Tibial artery (tissue), 4 donors: ENCODE data around the gene BAHCC1.

Source experiments
- DNase-seq, 2 donors: peaks; one replicate each; pipeline ENCODE4 v3.0.0-alpha.2; 2019
- H3K27ac ChIP-seq, 2 donors: fragments of 200-600 bp; sonication (generic) in 1 of 2; 1 replicate in 1 of 2; 2 replicates in 1 of 2; pipeline ENCODE4 v1.5.1; 2018 to 2019; ENCODE audit warnings: mild to moderate bottlenecking in 1 of 2
- H3K27me3 ChIP-seq, 2 donors: fragments of 200-600 bp; sonication (generic) in 1 of 2; one replicate each; pipeline versions ENCODE4 v1.5.1 to v1.6.0; 2016 to 2019
- H3K36me3 ChIP-seq, 3 donors: fragments of 200-600 bp; sonication (generic) in 2 of 3; one replicate each; pipeline ENCODE4 v1.5.1; 2016 to 2019; ENCODE audit warnings: mild to moderate bottlenecking in 2 of 3
- H3K4me1 ChIP-seq, 4 donors: fragments of 200-600 bp; sonication (generic) in 2 of 4; 1 replicate in 3 of 4; 2 replicates in 1 of 4; pipeline ENCODE4 v1.5.1; 2016 to 2019
- H3K4me3 ChIP-seq, 2 donors: fragments of 200-600 bp; sonication (generic) in 1 of 2; 1 replicate in 1 of 2; 2 replicates in 1 of 2; pipeline ENCODE4 v1.5.1; 2018 to 2019; ENCODE audit warnings: mild to moderate bottlenecking in 2 of 2
- H3K9me3 ChIP-seq, 3 donors: fragments of 200-600 bp; sonication (generic) in 1 of 3; one replicate each; pipeline ENCODE4 v1.5.1; 2016 to 2019
- CTCF ChIP-seq, 2 experiments: fragments of 200-600 bp in 1 of 2; fragments of 450-650 bp in 1 of 2; IDR thresholded peaks; one replicate each; pipeline ENCODE4 v1.5.1; 2017 to 2019; ENCODE audit warnings: antibody characterized with exemption in 2 of 2, mild to moderate bottlenecking in 1 of 2, moderate library complexity in 1 of 2
- intact Hi-C: fragments of 100-400 bp; cut with DNase I; formaldehyde crosslinking; loops from one replicate; pipeline ENCODE4 v1.15.0; 2023; ENCODE audit warnings: low total_unique reads

The BAHCC1 gene

GRCh38 chr17:81465910-81466309 lies 70.7 kb downstream of the BAHCC1 start:
- no peak overlapping the region for H3K27ac ChIP-seq
- no peak overlapping the region for H3K4me3 ChIP-seq
- no peak for TF ChIP-seq CTCF (IDR thresholded peaks at IDR 0.05)
- peaks cover 5 to 40% (median 35%) of the 10 kb centered on the region in 3 donors for H3K36me3 ChIP-seq
- H3K4me1 ChIP-seq, result no peaks in the 10 kb centered on the region
- intact Hi-C loops, result loop anchor here (5.0 kb wide), 1 partner anchor 34 kb away; no protein-coding TSS in a partner anchor
- no peak for DNase-seq
- no peaks in the 10 kb centered on the region for H3K9me3 ChIP-seq
- no peaks in the 10 kb centered on the region for H3K27me3 ChIP-seq

GRCh38 chr17:81466564-81467472 lies 71.6 kb downstream of the BAHCC1 start:
- Histone ChIP-seq H3K9me3 (no peaks in the 10 kb centered on the region), H3K36me3 (peaks cover 0 to 31% (median 26%) of the 10 kb centered on the region in 3 donors), H3K27ac (no peak overlapping the region), H3K4me3 (no peak overlapping the region), H3K27me3 (no peaks in the 10 kb centered on the region), H3K4me1 (peaks cover 0 to 5% (median 2%) of the 10 kb centered on the region in 4 donors)
- no peak for TF ChIP-seq CTCF (IDR thresholded peaks at IDR 0.05)
- intact Hi-C loops, result loop anchor here (5.0 kb wide), 1 partner anchor 35 kb away; no protein-coding TSS in a partner anchor
- no peak for DNase-seq

- peaks cover 0 to 16% (median 14%) of the 10 kb centered on the region in 3 donors for H3K36me3 ChIP-seq
- H3K27me3 ChIP-seq, result no peaks in the 10 kb centered on the region
- intact Hi-C loops, result loop anchor here (5.0 kb wide), 1 partner anchor 36 kb away; no protein-coding TSS in a partner anchor
- DNase-seq, result no peak
- H3K4me3 ChIP-seq, result no peak overlapping the region
- TF ChIP-seq CTCF (IDR thresholded peaks at IDR 0.05), result no peak
- H3K27ac ChIP-seq, result no peak overlapping the region
- H3K9me3 ChIP-seq, result no peaks in the 10 kb centered on the region
- peaks cover 0 to 12% (median 2%) of the 10 kb centered on the region in 4 donors for H3K4me1 ChIP-seq
Measured at GRCh38 chr17:81468111-81468769, 73.0 kb downstream of the BAHCC1 start.

- intact Hi-C loops, result loop anchor here (5.0 kb wide), 1 partner anchor 36 kb away; no protein-coding TSS in a partner anchor
Measured at GRCh38 chr17:81468770-81469121, 73.5 kb downstream of the BAHCC1 start.

More at GRCh38 chr17:81468770-81469121, 73.5 kb downstream of the BAHCC1 start:
- Histone ChIP-seq H3K27me3 (no peaks in the 10 kb centered on the region), H3K9me3 (no peaks in the 10 kb centered on the region), H3K4me3 (no peak overlapping the region), H3K36me3 (peaks cover 0 to 11% (median 9%) of the 10 kb centered on the region in 3 donors), H3K4me1 (peaks cover 0 to 12% (median 2%) of the 10 kb centered on the region in 4 donors), H3K27ac (no peak overlapping the region)
- no peak for TF ChIP-seq CTCF (IDR thresholded peaks at IDR 0.05)
- DNase-seq, result no peak
